Forelimb muscle (tissue), 1 donor: Measurements from ENCODE around the gene SHISA8. TPM values are rescaled to one million over a fixed set of nuclear protein-coding genes. Genes with fewer than 3 reads are reported as not detected.

Source experiments
- DNase-seq: peaks from one replicate; pipeline ENCODE4 v3.0.0-alpha.2; 2013; ENCODE audit warnings: low read depth
- polyA plus RNA-seq: library from polyadenylated mRNA; unstranded; fragments of 120-200 nt; gene quantifications from one replicate; pipeline ENCODE4 v1.2.1, GENCODE V29; 2013; ENCODE audit not compliant: insufficient read length

The SHISA8 gene
- polyA plus RNA-seq, 1 donor, result 0.33 TPM

DNA sequence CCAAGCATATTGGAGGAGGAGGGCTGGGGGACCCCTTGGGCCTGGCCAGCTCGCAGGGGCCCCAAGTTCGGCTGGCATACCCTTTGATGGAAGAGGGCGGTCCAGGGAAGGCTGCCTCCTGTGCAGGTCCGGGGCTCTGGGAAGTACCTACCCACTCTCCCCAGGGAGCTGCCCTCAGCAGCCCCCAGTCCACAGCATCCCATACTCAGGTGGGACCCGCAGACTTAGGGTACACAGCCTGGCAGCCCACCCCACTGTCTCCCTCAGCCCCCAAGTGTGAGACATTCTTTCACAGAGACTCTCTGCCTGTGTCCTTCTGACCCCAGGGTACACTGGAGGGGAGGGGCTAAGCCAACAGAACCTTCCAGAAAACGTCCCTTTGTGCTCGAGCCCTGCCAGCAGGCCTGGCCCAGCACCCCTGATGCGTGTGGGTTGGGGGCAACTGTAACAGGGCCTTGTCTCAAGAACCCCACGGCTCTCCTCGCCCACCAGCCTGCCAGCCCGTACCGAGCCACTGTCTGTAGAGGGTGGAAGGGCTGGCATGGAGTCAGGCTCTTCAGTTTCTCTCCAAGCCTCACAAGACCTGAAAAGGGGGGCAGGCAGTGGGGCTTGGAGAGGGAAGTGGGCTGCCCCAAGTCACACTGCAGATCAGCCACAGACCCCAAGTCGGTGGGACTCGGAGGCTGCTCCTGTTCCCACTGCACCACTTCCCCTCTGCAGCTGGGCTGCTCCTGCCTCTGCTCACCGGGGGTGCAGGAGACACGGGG, 18.7 kb upstream of the SHISA8 start:
- no peak for DNase-seq

DNA sequence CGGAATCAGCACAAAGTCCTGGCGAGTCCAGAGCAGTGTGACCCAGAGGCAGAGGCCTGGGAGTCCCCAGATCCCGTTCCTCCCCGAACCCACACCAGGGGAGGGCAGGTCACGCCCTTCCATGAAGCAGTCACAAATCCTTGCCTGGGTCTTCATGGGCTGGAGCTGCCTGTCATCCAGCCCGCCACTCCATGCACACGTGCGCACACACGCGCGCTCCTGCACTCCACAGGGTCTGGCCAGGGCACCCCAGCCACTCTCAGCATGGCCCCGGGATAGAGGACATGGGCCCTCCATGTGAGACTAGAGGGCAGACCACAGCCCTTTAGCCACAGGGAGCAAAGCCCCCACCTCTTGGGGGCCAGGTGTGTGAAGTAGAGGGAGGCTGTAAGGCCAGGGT, 17.5 kb upstream of the SHISA8 start:
- DNase-seq, result no peak

- no peak for DNase-seq
Observed at GRCh38 chr22:41931701-41932269, 16.9 kb upstream of the SHISA8 start.

- no peak for DNase-seq
Observed at GRCh38 chr22:41929418-41929810, 14.5 kb upstream of the SHISA8 start.

GRCh38 chr22:41928593-41929417, 13.9 kb upstream of the SHISA8 start:
- DNase-seq, result no peak

DNA sequence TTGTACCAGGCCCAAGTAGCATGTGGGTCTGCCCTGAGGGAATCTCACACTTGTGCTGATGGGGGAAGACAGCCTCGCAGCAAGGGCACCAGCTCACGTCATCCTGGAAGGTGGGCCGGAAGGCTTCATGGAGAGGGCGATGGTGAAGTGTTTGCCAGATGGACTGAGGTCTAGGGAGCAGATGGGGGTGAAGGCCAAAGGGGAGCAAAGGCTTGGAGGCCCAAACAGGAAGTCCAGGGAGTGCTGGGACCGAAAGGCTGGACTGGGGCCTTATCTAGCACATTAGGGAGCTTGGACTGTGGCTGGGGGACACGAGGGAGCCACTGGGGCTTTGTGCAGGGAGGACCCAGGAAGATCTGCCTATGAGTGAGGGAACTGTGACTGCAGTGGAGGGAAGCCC, 12.9 kb upstream of the SHISA8 start:
- no peak for DNase-seq

- DNase-seq, result no peak
Observed at GRCh38 chr22:41925783-41926460, 11.0 kb upstream of the SHISA8 start.

DNA sequence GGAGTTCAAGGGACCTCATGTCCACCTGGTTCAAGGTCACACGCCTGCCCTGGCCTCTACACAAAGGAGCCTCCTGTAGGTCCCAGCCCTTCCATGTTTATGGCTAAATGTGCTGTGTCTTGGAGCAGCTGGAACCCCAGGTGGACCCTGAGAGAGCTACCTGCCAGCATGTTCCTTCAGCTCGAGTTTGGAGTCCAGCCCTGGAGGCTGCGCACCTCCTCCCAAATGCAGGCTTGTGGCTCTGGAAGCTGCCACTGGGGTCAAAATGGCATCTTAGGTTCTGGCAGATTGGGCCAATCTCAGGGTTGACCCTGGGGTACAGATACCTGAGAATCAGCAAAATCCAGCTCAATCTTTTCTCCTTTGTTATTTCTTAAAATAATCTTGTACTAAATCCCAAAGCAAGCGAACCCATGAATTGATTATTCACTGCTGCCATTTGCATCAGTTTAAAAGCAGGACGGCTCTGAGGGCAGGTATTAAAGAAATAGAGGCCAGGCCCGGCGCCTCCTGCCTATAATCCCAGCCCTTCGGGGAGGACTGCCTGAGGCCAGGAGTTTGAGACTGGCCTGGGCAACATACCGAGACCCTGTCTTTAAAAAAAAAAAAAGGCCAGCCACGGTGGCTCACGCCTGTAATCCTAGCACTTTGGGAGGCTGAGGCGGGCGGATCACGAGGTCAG, 8.9 kb upstream of the SHISA8 start:
- DNase-seq, result no peak

GRCh38 chr22:41922940-41923594, 8.2 kb upstream of the SHISA8 start:
- DNase-seq, result no peak

GRCh38 chr22:41922328-41922727, 7.5 kb upstream of the SHISA8 start:
- no peak for DNase-seq

DNA sequence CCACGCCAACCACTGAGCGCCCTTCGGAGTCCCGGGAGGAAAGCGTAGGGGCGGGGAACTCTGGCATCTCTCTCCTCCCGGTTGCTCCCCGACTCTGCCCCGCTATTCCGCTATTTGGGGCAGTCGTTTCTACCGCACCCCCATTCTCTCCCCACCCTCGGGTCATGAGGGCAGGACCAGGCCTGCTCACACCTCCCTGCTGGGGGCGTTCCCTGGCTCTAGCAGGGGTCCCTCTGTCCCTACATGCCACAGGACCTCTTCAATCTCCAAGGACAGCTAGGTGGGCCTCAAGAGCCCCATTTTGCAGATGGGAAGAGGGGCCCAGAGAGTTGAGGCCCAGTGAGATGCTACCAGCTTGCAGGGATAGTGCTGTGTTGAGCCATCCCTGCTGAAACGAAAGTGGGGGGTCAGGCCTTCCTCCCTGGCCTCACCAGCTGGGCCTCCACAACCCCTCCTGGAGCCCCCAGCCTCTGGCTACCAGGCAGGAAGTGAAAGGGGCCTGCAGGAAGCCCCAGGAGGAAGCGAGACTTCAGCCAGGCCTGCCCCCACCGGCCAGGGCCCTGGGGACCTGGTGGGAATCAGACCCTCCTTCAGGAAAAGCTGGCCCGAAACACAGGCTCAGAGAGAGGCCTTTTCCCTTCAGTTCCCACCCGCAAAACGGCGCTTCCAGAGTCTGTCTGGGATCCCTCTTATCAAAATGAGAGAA, 5.5 kb upstream of the SHISA8 start:
- DNase-seq, result no peak

DNA sequence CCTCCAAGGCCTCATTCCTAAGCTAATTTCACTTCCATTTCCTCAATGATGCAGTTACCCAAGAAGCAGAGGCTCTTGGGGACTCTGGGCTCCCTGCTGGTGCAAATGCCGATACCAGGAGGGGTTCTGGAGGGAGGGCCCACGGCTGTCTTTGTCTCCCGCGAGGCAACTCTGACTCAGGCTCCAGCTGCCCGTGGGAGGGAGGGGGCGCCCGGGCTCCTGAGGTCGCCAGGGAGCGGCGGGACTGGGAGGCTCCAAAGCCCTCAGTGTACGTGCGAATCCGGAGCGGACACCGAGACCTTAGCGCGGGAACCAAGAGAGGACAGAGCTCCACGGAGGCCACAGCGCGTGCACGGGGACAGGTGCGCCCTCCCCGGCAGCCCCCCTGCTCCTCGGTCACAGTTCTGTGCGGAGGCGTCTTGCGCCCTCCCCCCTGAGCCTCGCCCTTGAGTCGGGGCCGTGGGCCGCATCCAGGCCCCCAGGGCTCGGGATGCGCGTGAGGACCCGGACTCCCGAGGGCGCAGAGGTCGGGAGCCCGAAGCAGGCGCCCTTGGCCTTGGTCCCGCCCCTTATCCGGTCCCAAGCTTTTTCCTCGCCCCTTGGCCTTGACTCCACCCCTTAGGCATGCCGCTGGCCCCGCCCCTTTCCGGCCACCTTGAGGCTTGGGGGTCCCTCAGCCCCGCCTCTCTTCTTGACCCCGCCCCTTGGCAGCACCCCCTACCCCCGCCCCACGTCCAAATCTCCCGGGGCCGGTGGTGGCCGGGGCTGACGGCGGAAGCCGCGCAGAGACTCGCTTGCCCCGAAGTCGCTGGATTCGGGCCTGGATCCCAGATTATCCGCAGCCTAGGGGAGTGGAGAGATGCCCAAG, 4.7 kb upstream of the SHISA8 start:
- DNase-seq, result no peak

DNA sequence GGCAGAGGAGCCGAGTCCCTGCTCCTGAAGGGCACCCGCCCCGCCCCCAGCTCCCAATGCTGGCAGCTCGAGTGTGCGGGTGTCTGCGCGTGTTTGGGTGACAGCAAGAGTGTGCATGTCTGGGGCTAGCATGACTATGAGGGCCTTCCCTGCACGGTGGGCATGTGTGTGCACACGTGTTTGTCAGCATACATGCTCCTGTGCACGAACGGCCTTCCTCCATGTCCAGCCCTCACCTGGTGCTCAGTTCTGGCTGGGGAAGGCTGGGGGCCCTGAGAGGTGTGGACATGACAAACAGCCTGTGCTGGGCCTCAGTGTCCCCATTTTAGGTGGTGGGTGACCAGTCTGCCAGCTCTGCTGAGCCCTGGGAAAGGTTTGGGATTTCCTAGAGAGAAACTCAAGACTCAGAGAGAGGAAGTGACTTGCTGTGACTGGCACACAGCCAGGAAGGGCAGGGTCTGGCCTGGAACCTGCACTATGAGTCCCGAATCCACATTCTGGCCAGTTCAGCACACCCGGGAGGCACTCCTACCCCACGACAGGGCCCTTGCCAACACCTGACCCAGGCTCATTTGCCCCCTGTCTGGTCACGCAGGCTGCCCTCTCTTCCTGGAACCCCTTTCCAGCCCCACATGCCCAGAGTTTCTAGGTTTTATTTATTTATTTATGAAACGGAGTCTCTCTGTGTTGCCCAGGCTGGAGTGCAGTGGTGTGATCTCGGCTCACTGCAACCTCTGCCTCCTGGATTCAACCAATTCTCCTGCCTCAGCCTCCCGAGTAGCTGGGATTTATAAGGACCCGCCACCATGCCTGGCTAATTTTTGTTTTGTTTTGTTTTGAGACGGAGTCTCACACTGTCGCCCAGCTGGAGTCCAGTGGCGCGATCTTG, 3.3 kb upstream of the SHISA8 start:
- peak; percentile 26 for DNase-seq

DNA sequence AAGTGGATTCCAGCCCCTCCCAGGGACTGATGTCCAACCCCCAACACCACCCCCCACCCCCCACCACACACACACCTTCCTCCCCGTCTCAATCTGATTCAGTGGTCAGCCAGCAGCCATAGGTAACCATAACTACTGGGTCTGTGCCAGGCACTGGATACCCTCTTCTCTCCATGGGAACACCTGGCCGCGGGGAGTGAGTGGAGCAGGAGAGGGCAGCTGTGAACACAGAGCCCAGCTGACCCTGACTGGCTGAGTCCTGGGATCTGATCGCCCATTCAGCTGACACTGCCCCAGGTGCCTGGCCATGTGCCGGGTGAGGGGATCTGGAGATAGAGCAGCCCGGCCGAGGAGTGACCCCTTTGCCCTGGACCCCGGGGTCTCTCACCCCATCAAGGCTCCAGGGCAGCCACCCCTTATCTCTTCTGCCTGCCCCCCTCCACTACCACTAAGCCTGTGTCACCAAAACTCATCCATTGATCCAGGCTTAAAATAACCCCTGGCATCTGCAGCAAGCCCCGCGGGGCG, 2.6 kb upstream of the SHISA8 start:
- no peak for DNase-seq

DNA sequence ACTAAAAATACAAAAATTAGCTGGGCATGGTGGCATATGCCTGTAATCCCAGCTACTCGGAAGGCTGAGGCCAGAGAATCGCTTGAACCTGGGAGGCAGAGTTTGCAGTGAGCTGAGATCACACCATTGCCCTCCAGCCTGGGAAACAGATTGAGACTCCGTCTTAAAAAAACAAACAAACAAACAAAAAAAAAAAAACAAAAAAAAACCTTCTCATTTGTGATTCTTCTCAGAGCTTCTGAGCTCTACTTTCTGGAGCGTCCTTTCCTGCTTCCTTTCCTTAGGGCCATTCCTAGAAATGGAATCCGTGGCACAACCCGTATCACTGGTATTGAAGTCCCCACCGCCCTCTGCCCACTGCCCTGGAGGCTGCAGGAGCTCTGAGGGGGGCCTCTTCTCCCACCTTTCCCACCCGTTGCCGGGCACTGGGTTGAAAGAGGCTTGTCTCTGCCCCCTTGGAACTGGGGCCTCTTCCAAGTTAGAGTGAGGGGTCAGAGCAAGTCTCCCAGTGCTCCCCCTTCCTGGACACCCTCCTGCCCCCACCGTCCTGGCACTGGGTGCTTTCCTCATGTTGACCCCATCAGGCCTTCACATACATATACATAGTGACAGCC, 2.0 kb upstream of the SHISA8 start:
- DNase-seq, result no peak

DNA sequence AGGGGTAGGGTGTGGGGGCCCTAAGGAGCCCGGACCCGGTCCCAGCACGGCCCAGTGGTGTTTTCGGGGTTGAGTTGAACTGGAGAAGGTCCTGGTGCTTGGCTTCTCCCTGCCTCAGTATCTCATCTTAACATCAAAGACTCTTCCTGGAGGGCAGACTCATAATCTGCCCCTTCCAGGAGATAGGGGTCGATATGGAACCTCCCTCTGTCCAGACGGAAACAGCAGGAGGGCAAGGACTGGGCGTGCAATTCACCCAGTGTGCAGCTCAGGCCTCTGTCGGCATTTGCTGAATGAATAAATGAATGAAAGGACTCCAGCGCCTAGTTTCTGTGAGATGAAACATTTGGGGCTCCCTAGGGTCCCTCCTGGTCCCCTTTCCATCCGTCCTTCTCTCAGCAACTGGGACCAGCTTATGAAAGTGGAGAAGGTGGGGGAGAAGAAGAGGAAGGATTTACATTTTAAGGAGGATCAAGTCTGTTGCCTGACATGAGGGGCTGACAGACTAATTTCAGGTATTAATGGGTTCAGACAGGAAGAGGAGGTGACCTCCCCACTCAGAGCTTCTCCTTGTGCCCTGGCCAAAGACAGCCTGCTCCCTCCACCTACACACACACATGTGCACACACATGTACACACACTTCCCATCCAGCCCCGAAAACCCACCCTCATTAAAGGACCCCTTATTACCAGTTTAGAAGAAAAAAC, 1.1 kb upstream of the SHISA8 start:
- no peak for DNase-seq

- DNase-seq, result no peak
Observed at GRCh38 chr22:41914611-41915034, 251 bp downstream of the SHISA8 start.
